ENCODE data around the gene RBM17.
"Not testable (repeated sequence)": the region's sequence is repeated elsewhere in the genome, so short reads cannot be mapped to it uniquely, and the experiment has no call there.

The RBM17 gene

GRCh38 chr10:6056411-6057135 is 32.3 kb upstream of the RBM17 start:
- DNase-seq (ENCODE audit: low spot score), result no peak

GRCh38 chr10:6058682-6059475 is 30.0 kb upstream of the RBM17 start:
- DNase-seq (ENCODE audit: low spot score), result no peak

- DNase-seq (ENCODE audit: low spot score), result no peak
Observed at GRCh38 chr10:6059506-6059905, 29.3 kb upstream of the RBM17 start.

- DNase-seq (ENCODE audit: low spot score), result no peak
Observed at GRCh38 chr10:6061056-6061455, 27.8 kb upstream of the RBM17 start.

GRCh38 chr10:6062101-6062771 is 26.6 kb upstream of the RBM17 start, which contains the start of gene IL2RA:
Gene IL2RA (minus strand): TSS chr10:6062367. CDS start chr10:6062151, 216 bp downstream.
- no peak for DNase-seq (ENCODE audit: low spot score)

- no peak for DNase-seq (ENCODE audit: low spot score)
Observed at GRCh38 chr10:6064119-6064518, 24.7 kb upstream of the RBM17 start.

- DNase-seq (ENCODE audit: low spot score), result not testable (repeated sequence)
Observed at GRCh38 chr10:6064726-6065125, 24.1 kb upstream of the RBM17 start.

DNA sequence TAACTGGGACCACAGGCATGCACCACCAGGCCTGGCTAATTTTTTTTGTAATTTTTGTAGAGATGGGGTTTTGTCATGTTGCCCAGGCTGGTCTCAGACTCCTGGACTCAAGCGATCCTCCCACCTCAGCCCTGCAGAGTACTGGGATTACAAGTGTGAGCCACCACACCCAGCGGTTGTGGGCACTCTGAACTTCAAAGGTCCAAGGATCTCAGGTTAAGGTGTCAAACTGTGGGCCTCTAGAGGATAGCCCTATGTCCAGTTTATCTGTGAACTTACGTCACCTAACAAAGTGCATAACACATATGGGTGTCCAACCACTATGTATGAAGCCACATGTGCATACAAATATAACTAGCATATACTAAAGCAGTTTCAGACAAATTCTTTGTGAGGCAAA is 23.4 kb upstream of the RBM17 start:
- DNase-seq (ENCODE audit: low spot score), result no peak

GRCh38 chr10:6065835-6066234 is 23.0 kb upstream of the RBM17 start:
- no peak for DNase-seq (ENCODE audit: low spot score)

- DNase-seq (ENCODE audit: low spot score), result no peak
Observed at GRCh38 chr10:6067457-6067856, 21.4 kb upstream of the RBM17 start.

GRCh38 chr10:6068006-6068405 is 20.8 kb upstream of the RBM17 start:
- DNase-seq (ENCODE audit: low spot score), result no peak

- DNase-seq (ENCODE audit: low spot score), result no peak
Observed at GRCh38 chr10:6068422-6068821, 20.4 kb upstream of the RBM17 start.

- no peak for DNase-seq (ENCODE audit: low spot score)
Observed at GRCh38 chr10:6069081-6069931, 19.5 kb upstream of the RBM17 start.

GRCh38 chr10:6070660-6071059 is 18.2 kb upstream of the RBM17 start:
- DNase-seq (ENCODE audit: low spot score), result no peak

DNA sequence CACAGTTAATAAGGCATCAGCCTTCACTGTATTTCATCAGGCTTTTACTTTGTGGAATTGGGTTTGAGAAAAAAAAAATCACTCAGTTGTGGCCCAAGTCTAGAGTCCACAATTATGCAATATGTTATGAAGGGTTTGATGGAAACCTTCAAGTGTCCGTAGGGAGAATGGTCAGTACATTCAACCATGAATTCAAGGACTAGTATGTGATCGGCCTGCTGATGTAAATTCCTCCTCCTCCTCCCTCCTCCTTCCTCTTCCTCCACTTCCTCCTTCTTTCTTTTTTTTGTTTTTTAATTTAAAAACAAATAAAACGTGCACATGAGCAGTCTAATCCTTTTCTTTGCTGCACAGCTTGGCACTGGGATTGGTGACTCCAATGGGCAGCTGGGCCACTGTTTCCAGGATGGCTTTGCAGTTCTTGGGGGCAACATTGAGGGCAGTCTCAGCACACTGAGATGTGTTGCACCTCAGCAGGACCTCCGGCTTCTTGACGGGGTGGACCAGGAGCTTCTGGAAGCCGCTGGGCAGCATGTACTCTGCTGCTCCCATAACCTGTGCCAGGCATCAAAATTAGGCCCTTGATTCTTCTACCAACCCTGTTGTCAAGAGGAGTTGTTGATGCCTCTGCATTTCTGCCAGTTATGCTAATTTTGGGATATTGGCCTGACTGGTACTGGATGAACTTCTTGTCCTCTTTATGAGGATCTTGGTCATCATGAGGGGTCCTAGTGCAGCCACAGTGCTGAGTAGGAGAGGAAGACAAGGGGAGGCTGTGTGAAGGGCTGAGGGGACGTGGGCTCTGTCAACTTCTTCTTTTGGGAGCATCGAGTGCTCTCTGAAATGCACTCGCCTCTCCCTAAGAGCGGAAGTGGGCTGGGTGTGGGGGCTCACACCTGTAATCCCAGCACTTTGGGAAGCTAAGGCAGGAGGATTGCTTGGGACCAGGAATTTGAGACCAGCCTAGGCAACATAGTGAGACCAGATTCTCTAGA is 17.4 kb upstream of the RBM17 start:
- no peak for DNase-seq (ENCODE audit: low spot score)

- DNase-seq (ENCODE audit: low spot score), result no peak
Observed at GRCh38 chr10:6072215-6072934, 16.5 kb upstream of the RBM17 start.

GRCh38 chr10:6074489-6075301 is 14.1 kb upstream of the RBM17 start:
- DNase-seq (ENCODE audit: low spot score), result no peak

DNA sequence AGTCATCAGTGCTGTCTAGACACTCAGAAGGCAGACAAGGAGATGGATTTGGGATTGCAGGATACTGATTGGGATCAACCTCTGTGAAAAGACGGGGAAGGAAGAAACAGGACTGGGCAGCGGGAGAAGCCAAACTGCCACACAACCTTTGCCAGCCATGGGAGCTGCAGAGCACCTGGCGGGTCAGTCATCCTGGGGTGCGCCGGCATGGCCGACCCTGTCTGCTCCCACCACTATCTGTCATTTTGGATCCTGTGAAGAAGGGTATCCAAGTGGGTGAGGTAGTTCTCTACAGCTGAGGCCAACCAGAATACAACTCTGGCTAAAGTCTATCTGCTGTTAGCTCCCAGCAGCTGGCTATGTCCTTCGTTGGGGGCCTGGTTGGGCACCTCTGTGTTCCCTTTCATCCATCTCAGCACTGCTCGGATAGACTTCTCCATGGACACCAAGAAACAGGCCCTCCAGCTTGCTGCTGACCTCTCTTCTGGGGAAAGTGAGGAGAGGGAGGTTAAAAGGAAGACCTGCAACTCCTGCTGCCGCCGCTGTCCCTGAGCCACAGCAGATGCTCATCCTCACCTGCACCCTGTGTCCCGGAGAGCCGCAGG is 11.7 kb upstream of the RBM17 start:
- no peak for DNase-seq (ENCODE audit: low spot score)

DNA sequence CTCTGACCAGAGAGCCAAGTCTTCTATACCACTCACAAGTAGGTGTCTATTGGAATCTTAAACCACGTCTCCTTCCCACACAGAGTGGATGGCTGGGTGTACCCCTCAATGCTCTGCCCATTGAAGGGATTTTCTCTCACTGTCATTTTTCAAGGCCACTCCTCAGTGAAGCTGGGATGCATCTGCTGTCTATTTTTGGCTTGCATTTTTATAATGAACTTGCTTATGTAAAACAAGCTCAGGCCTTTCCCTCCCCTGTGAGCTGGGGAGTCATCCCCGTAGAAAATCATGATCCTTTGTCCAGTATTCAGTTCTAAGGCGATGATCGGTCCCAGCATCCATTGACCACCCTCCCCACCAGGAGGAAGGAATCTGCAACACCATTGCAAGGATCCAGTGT is 9.8 kb upstream of the RBM17 start:
- DNase-seq (ENCODE audit: low spot score), result no peak
